NCI-H146 treated with DMSO at 0.1 percent for 48 hours (cell line): Measurements from ENCODE around the gene WDFY4.

Experiments used
- DNase-seq: peaks from one replicate; lab custom pipeline; 2025; ENCODE audit not compliant: unreplicated experiment; lab: John Stamatoyannopoulos, UW

WDFY4 gene

DNA sequence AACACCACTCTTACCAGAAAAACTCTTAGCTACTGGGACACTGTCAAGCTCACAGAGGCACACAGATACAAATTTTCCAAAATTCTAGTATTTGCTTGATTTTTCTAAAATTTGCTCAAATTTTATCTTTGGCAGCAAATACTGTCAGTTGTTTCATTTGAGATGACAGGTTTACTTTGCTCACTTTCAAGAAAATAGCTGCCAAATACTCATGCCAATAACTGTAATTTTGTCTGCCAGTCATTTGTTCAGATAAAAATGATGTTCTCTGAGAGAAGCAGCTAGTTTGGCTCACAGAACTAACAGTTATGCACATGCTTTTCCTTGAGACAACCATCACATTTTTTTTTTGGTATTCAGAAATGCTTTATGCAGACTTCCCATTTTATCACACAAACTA is 172.2 kb downstream of the WDFY4 start:
- DNase-seq = no peak

DNA sequence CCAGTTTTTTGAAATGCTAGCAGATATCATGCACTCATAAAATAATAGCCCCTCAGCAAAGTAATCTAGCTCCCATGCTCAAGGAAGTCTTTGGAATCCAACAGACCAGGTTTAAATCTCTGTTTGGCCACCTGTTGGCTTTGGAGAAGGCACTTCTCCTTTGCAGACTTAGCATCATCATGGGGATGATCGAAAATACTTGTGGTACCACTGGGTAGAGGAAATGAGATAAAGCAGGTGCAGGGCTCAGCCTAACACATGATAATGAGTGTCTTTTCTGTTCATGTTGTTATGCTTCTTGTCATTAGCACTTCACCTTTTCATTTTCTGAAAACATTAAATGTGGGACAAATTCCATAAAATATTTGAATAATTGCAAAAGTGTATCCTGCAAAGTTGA is 187.6 kb downstream of the WDFY4 start:
- DNase-seq = no peak

DNA sequence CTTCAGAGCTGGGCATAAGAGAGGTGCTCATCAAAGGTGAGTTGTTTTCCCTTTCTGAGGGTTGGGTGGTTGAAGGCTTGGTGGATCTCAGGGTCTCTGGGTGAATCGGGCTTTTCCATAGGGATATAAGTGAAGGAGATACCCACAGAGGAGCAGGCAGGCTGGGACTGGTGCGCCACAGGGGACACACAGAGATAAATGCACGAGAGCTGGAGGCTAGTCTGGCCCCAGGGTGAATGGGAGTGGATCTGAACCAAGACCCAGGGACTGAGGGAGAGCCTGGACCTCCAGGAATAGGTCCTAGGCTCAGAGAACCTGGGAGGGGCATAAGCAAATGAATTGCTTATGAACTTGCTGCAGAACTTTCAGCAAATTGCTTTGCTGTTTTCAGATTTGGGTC is 193.4 kb downstream of the WDFY4 start:
- no peak for DNase-seq

DNA sequence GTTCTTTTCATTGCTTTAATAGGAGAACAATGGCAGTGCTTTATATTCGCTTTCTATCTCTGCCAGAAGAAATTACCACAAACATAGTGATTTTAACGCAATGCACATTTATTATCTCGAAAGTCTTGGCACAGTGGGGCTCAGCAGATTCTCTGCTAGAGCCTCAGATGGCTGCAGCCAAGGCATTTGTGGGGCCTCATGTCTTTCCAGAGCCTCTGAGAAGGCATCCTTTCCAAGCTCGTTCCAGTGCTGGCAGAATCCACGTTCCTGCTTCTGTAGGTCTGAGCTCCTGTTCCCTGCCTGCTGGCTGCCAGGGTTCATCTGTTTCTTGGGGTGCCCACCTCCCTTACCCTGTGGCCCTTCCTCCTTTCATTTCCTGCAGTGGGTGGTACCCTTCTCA is 194.8 kb downstream of the WDFY4 start:
- DNase-seq = no peak

DNA sequence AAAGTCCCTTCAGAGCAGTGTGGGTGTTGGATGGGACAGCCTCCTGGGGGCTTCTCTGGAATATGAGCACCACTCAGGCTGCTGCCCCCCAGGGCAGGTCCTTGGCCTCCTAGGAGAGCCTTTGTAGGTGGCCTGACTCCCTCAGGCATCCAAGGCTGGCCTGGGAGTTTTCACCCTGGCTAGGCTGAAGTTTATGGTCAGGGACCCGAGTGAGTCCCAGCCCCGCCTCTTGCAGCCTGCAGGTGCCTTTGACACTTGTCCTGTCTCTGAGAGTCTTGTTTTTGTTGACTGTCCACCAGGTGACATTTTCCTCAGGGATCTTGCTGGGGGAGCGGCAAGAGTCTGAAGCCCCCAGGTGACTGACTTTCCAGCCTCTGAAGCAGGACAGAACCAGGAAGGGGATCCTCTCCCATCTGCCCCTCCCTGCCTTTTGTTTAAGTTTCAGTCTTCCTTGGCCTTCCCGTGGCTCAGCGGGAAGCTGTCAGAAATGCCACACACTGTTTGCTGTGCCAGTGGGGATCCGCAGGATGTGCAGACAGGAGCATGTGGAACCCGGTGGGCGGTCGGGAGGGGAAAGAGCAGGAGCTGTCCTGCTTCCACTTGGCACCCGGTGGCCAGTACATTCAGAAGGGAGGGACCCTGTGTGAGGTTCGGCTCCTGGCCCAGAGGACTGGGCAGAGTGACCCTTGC is 195.5 kb downstream of the WDFY4 start:
- peak; percentile 79 for DNase-seq

DNA sequence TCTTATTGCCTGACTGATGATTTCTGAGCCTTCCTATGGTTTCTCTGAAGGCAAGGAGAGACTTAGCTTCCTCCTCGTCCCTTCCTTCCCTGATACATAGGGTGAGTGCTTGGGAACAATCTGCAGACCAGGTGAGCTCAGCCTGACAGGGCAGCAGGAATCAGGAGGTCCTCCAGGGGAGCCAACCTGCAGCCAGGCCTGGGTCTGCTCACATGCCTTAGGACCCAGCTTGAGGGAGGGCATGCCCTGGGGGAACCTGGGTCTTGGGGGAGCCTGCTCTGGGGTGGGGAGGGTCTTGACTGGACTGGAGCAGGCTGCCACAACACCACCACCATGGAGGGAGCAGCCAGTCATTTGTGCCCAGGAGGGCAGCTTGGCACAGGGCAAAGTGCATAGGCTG is 197.3 kb downstream of the WDFY4 start:
- no peak for DNase-seq

DNA sequence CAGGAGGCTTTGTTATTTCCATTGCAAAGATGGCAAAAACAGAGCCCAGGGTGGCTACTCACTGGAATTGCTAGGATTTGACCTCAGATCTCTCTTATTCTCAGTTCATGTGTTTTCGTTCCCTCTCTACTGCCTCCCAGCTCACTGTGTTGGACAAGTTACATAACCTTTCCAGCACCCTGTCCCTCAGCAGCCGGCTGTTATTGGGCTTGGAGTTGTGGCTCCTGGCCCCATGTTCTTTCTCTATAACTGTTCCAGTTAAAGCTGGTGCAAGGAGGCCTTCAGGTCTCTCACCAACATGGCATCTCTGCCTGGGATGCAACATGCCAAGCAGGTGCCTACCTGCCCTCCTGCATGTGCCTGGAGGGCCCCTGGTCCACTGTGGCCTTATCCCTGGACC is 198.2 kb downstream of the WDFY4 start:
- no peak for DNase-seq

DNA sequence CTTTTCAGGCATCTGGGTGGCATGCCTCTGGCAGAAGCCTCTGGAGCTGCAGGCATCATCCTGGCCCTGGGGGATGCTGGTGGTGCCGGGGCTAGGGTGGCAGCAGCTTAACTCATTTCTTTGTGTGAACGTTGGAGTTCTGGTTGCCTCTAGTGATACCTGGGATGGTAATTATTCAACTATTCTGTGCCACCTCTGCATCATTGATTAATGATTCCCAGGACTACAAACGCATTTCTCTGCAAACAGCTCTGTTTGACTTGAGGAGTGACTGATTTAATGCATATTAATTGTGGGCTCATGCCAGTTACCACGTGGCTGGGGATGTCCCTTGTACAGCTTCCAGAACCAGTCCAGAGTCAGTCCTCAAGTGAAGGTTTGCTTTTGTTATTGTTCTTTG is 199.0 kb downstream of the WDFY4 start:
- DNase-seq = no peak

DNA sequence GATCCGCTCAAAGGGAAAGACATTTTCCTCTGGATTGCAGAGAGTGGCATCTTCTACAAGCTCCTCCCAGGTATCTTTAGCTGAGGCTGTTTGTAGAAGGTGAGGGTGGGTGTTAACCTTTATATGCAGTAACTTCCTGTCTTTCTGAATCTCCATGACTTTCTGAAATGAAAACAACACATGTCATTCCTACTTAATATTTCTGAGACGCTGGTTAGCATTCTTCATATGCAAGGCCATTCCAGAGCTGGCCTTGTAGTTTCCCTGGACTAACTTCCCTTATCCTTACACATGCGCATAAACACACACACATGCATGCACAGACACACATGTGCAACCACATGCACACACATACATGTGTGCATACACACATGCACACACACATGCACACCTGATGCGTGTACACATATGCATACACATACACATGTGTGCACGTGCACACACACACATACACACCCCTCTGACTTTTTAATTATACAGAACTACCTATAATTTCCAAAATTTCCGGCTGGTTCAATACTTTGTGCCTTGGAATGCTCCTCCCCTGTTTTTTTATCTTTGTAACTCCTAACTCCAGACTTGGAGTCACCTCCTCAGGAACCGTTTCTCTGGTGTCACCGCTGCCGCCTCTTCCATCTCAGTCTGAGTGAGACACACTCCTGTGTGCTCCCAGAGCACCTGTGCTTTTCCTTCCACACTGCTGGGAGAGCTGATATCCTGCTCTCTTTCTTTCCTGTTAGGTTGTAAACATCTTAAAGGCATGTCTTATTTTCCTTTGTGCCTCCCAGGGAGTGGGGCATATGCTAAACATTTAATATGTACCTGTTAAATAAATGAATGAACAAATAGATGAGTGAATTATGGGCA is 199.7 kb downstream of the WDFY4 start:
- DNase-seq = no peak

DNA sequence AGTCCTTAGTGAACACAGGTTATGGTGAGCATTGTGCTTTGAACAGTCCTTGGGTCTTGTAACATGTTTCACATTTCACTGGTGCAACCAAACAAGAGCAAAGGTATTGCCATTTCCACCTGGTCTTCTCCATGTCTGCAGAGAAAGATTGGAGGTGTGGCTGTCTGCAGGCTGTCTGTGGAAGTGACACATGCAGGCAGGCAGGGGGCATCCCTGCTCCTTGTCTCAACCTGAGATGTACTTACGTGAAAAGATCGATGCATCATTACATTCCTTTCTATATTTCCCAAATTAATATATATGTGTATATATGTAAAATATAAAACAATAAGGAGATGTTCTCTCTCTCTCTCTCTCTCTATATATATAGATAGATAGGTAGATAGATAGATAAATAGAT is 200.7 kb downstream of the WDFY4 start:
- peak; percentile 14 for DNase-seq

DNA sequence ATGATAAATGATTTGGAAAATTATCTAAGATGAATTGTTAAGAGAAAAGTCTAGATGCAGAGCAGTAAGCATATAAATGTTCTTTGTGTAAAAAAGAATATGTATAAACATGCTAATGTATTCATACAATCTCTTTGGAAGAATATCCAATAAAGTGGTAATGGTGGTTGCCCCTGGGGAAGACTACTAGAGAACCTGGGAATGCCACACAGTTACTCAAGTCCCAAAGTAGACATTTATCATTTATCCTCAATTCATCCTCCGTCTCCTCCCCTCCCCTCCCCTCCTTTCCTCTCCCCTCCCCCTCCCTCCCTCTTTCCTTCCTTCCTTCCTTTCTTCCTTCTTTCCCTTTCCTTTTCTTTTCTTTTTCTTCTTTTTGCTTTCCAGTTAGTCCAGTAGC is 203.3 kb downstream of the WDFY4 start:
- no peak for DNase-seq

DNA sequence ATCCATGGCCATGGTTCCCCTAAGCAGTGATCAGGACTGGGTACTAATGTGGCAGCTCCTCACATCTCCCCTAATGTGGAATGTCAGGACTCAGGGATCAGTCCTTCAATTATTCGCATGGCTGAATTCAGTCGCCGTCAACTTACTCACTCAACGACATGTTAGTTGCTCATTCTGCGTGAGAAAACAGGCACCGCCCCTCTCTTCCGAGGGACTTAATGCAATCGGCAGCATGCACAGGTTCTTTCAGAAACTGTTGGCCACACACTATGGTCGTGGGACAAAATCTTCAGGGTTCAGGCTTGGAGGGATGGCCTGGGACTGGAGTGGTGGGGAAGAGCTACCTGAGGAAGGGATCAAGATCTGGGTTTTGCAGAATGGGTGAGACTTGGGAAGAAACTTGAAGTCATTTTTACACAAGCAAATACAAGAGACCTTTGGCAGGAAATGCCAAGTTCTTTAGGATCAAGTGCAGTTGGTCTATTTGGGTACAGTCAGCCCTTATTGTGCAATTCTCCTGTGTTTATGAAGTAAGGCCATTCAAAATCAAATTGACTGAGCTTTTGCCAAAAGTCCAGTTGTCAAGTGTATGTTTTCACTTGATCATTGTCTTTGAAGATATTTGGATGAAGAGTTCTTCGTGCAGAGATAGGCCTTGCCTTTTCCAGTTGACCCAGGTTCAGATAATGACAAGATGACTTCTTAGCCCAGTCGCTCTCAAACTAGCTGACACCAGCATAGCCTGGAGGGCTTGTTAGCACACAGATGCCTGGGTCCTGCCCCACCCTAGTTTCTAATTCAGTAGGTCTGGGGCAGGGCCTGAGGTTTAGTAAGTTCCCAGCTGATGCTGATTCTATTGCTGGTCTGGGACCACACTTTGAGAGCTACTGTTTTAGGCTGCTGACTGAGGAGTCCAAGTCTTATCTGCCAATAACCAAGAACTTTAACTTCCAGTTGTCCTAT is 206.5 kb downstream of the WDFY4 start:
- no peak for DNase-seq

DNA sequence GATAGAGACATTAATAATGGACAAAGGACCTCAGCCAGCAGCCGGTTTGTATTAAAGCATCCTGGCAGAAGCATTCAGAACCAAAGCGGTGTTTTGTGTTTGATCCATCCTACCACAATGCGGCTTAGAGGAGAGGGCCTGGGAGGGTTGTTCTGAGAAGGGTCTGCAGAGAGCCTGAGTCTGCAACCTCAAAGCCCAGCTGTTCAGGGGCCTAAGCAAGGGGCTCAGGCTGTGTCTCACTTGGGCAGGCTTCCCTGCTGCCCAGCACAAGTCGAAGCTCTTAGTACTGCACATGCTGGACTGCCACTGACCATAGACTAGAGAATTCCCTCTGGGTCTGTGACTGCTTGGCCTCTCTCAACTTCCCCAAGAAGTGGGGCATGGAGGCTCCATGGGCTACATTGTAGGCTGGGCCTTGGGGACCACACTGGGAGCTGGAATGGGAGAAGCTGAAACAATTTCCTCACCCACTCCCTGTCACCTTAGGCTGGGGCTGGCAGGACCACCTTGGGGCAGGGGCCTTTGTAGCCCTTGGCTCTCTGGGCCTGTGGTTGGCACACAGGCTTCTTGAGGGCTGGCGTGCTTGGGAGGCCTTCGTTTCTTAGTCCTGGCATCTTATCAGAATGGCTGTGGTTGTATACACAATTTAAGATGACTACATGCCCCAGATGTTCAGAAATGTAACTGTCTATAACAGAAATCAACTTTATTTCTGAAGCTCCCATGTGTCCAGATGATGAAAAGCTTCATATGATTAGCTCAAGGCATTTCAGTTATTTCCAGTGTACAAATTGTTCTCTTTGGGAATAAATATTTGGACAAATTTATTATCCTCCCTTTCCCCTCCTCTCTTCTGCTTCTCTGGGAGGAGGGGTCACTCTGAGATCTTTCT is 210.5 kb downstream of the WDFY4 start:
- no peak for DNase-seq

DNA sequence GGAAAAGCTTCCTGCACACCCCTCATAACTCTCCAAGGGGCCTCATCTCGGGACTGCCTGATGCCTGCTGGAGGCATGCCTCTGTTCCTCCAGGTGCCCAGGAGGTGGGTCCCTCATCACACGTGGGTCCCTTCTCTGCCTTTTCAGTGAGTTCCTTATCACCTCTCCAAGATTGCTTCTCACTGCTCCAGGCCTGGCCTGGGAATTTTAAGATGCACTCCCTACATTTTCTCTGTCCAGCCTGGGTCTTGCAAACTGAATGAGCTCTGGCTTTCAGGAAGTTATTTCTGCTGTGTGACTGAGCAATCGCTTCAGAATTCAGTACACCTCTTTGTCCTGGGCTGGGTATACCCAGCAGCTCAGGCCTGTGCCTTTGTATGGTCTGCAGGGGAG is 211.1 kb downstream of the WDFY4 start:
- DNase-seq = no peak

DNA sequence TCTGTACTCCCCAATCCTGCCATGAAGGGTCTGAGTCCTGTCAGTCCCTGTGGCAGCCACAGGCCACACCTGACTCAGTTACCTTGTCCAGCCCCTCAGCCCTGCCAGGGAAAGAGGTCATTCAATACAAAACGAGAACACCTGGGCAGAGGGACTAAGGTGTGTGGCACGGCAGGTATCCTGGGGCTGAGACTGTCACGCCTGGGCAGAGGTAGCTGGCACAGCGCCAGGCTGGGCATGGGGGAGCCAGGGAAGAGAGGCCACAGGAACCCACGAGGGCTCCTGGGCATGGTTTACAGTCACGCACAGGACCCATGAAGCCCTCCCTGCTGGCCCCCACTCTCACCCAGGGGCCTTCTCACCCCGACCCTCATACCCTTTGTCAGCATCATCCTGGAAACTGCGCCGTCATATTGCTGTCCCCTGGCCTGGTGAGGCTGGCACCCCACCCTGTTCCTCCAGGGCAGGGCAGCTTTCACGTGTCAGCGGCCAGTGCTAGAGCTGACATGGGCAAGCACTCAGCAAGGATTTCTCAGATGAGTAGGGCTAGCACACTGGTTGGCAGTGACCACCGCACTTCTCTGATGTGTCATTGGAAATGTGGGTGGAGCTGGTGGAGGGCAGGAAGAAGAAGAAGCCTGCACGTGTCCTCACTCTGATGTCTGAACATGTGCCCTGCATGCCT is 212.2 kb downstream of the WDFY4 start:
- no peak for DNase-seq

DNA sequence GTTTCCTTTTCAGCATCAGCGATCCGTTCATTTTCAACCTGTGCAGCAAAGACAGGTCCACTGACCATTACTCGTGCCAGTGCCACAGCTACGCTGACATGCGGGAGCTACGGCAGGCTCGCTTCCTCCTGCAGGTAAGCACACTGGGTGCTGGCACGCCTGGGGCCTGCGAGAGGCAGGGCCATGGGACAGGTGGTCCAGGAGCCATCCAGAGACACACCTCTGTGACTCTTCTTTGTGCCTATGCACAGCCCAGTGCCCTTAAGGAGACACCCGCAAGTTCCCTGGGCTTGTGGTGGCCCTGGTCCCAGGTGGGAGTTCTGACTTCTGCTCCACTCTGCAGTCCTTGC is 212.7 kb downstream of the WDFY4 start:
- DNase-seq = no peak

DNA sequence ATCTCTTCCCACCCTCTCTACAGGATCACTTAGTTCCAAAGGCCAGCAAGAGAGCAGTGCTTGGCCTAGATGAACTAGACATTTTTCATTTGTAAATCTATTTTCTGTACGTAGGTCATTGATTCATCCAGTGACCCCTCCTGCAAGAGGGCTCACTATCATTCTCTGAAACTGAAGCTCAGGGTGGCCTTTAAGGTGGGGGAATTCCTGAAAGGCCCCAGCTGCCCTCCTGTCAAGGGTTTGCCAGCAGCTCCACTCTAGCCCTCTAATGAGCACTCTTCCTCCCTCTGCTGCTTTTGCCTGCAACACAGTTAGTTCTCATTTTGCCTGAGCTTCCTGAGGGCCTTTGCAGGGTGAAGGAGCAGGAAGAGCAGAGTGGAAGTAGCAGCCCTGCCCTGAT is 213.8 kb downstream of the WDFY4 start:
- no peak for DNase-seq

DNA sequence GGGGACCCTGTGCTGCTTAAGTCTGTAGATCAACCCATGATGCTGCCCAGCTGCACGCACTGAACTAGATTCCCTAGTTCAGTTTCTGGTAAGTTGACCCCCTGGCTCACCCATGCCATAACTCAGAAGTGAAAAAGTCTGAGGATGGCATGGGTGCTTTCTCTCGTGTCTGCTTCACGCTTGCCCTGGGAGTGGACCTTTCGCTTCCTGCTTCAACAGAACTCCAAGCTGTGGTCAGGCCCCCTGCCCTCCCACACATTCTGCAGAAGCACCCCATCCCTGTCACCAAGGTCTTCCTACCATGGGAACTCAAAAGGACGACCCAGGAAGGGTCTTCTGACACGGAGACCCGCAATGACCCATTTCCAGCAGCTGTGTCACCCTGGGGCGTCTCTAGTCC is 215.1 kb downstream of the WDFY4 start:
- DNase-seq = no peak

DNA sequence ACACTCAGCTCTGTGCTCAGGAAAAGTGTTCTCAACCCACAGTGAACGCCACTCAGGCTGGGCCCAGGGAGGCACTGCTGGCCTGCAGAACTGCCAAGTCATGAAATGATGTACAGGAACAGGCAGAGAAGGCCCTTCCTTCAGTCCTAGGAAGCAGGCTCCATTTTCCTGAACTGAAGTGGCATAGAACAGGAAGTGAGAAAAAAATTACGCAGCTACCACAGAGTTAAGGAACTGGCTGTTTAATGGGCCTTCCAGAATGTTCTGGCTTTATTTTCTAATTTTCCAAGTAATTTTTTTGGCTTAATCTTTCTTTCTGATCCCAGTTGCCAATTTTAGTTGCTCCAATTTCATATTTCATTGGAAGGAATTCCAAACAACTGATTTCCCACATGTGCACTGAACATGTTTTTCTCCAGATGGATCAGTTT is 215.7 kb downstream of the WDFY4 start:
- DNase-seq = no peak

DNA sequence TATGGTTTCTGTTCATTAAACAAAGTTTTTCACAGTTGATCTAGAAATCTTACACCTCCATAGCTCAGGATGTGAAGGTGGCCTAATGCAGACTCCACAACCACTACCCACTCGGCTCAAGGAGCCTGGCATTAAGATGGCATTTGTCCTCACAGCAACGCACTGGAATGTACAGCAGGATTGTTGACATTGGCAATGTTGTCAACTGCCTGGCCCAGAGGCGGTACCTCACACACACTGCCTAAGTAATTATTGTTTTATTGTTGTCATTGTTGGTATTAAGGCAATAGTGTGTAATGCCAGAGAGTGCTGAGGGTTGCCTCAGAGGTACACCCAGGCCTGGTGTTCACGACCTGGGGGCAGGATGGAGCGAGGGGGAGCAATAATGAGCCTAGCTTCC is 216.6 kb downstream of the WDFY4 start:
- DNase-seq = no peak
